ENCODE measurements around the gene WARS2. TPM values are rescaled to one million over a fixed set of nuclear protein-coding genes. Genes with fewer than 3 reads are reported as not detected.

Gene WARS2
- total and polyA plus RNA-seq, 2 of the 8 experiments (the other 6 are each of a cell fraction or from before 2014, with no cell fraction given), result 4.3 to 12.9 TPM

- Histone ChIP-seq H3K27ac (ENCODE audit: low read depth, low read length) (no peak overlapping the region), H3K18ac (ENCODE audit: extremely low read depth, low read length) (no peak overlapping the region), H3K4me3 (ENCODE audit: extremely low read depth in 1 of 4, insufficient read depth in 2 of 4, low read depth in 3 of 4, low read length in 4 of 4) (no peak overlapping the region), H2BK120ac (replicated peaks; ENCODE audit: low read depth, low read length) (no peak overlapping the region), H3K4ac (replicated peaks; ENCODE audit: insufficient read length, low read depth, low read length) (no peak overlapping the region), H3K56ac (replicated peaks; ENCODE audit: insufficient read length, low read depth, low read length) (no peak overlapping the region), H3K27me3 (replicated peaks in 1 of 4; ENCODE audit: control insufficient read depth in 3 of 4, extremely low read depth in 1 of 4, insufficient read depth in 3 of 4, low read length in 3 of 4) (no peaks in the 10 kb centered on the region), H3K4me1 (replicated peaks in 1 of 4; ENCODE audit: control insufficient read depth in 3 of 4, insufficient read depth in 4 of 4, low read length in 3 of 4) (no peaks in the 10 kb centered on the region; a peak in 1 of 7 replicates), H2BK12ac (ENCODE audit: low read depth, low read length) (no peak overlapping the region), H4K8ac (ENCODE audit: extremely low read depth, insufficient read depth, low read length) (no peak overlapping the region), H3K14ac (ENCODE audit: insufficient read length) (no peak overlapping the region), H2BK5ac (ENCODE audit: low read depth, low read length) (no peak overlapping the region), H3K36me3 (ENCODE audit: control insufficient read depth in 2 of 4, insufficient read depth in 4 of 4, low read length in 3 of 4) (no peaks in the 10 kb centered on the region), H3K9me3 (ENCODE audit: insufficient read depth in 2 of 2, low read depth in 1 of 2, low read length in 1 of 2) (no peaks in the 10 kb centered on the region), H3K23ac (ENCODE audit: insufficient read length) (no peak overlapping the region), H3K23me2 (ENCODE audit: low read depth, low read length) (no peaks in the 10 kb centered on the region), H2BK15ac (ENCODE audit: low read length) (no peak overlapping the region), H2BK20ac (ENCODE audit: low read length) (no peak overlapping the region), H3K4me2 (ENCODE audit: insufficient read depth in 1 of 2, low read depth in 2 of 2, low read length in 2 of 2) (no peak overlapping the region), H2AFZ (ENCODE audit: low read length) (no peak overlapping the region), H4K20me1 (replicated peaks in 1 of 2; ENCODE audit: control insufficient read depth in 1 of 2, insufficient read depth in 2 of 2, low read length in 2 of 2) (no peaks in the 10 kb centered on the region), H4K91ac (replicated peaks; ENCODE audit: insufficient read length, low read length) (no peak overlapping the region), H2AK5ac (ENCODE audit: low read depth, low read length) (no peak overlapping the region), H4K5ac (ENCODE audit: insufficient read length, low read depth, low read length) (no peak overlapping the region), H3K79me1 (ENCODE audit: low read depth, low read length) (no peaks in the 10 kb centered on the region), H3K79me2 (ENCODE audit: control insufficient read depth in 1 of 2, insufficient read depth in 2 of 2, low read length in 2 of 2) (no peaks in the 10 kb centered on the region), H3K9ac (replicated peaks in 1 of 4; ENCODE audit: extremely low read depth in 1 of 4, low read depth in 3 of 4, low read length in 3 of 4) (no peak overlapping the region)
- ChIA-PET CTCF (ENCODE audit: partially characterized antibody) (no interaction called here), POLR2A (ENCODE audit: partially characterized antibody) (no interaction called here)
- FAIRE-seq, result no peak
- WGBS, 2 experiments (ENCODE audit: extremely low coverage in 1 of 2, insufficient coverage in 1 of 2, insufficient read length in 1 of 2, insufficient replicate concordance in 2 of 2, low coverage in 1 of 2, low lambda C conversion rate in 2 of 2, missing lambda C conversion rate in 1 of 2), result 79% methylated on average over 1 of the region's 1 CpG; no CpG with 5 or more reads in 1 of the 2 experiments
- TF ChIP-seq RBBP5 (IDR thresholded peaks at IDR 0.05; ENCODE audit: borderline replicate concordance, low read depth, low read length), result no peak
- TF ChIP-seq KDM5A (IDR thresholded peaks at IDR 0.05; ENCODE audit: low read length), result no peak
- TF ChIP-seq EP300 (IDR thresholded peaks at IDR 0.05; ENCODE audit: borderline replicate concordance in 1 of 2, low read depth in 2 of 2, low read length in 2 of 2), result no peak
- no peak for TF ChIP-seq BRCA1 (IDR thresholded peaks at IDR 0.05; ENCODE audit: low read depth, low read length)
- TF ChIP-seq SP4 (IDR thresholded peaks at IDR 0.05; ENCODE audit: low read length), result no peak
- no peak for TF ChIP-seq PHF8 (conservative IDR thresholded peaks at IDR 0.05; ENCODE audit: low read depth, low read length)
- TF ChIP-seq POLR2AphosphoS5 (IDR thresholded peaks at IDR 0.05; ENCODE audit: low read depth, low read length), result no peak
- no peak for TF ChIP-seq RNF2 (IDR thresholded peaks at IDR 0.05; ENCODE audit: borderline replicate concordance, low read depth, low read length, missing control alignments, poor library complexity, severe bottlenecking)
- no peak for TF ChIP-seq POU5F1 (IDR thresholded peaks at IDR 0.05; ENCODE audit: low read depth, low read length)
- DNase-seq (ENCODE audit: low read depth in 1 of 2, low spot score in 2 of 2), result no peak
Measured at GRCh38 chr1:119093721-119094120, 46.7 kb downstream of the WARS2 start.

Data from H1 (cell line).